Measurements from ENCODE around the gene PPM1H.

- TF ChIP-seq YY1 (IDR thresholded peaks at IDR 0.05; ENCODE audit: low read depth, low read length) (no peak), JUNB (IDR thresholded peaks at IDR 0.05) (no peak), CTCF (IDR thresholded peaks at IDR 0.05 in 2 of 3, conservative IDR thresholded peaks at IDR 0.05 in 1 of 3; ENCODE audit: control insufficient read depth in 2 of 3, extremely low read depth in 1 of 3, insufficient read depth in 1 of 3, low read depth in 3 of 3, low read length in 3 of 3) (no peak), RBBP5 (conservative IDR thresholded peaks at IDR 0.05) (no peak), POLR2AphosphoS5 (IDR thresholded peaks at IDR 0.05; ENCODE audit: low read length) (no peak), MYB (IDR thresholded peaks at IDR 0.05; ENCODE audit: borderline replicate concordance, low read depth, low read length) (no peak), REST (IDR thresholded peaks at IDR 0.05; ENCODE audit: low read depth, low read length) (no peak), CEBPB (IDR thresholded peaks at IDR 0.05; ENCODE audit: borderline replicate concordance in 1 of 2, low read depth in 2 of 2, low read length in 2 of 2) (no peak), CHD4 (IDR thresholded peaks at IDR 0.05) (no peak), EZH2 (IDR thresholded peaks at IDR 0.05; ENCODE audit: borderline replicate concordance, control insufficient read depth, low read depth, low read length) (no peak), POLR2A (IDR thresholded peaks at IDR 0.05; ENCODE audit: low read depth, low read length) (no peak), TARDBP (IDR thresholded peaks at IDR 0.05; ENCODE audit: borderline replicate concordance) (no peak), MAX (IDR thresholded peaks at IDR 0.05; ENCODE audit: low read depth, low read length) (no peak), EP300 (IDR thresholded peaks at IDR 0.05; ENCODE audit: borderline replicate concordance in 1 of 2, control insufficient read depth in 1 of 2, low read depth in 2 of 2, low read length in 2 of 2) (no peak)
Measured at GRCh38 chr12:62761658-62762057, 173.3 kb downstream of the PPM1H start.

Data from GM12878 (cell line).